Measurements from ENCODE around the gene COL4A2.

DNA sequence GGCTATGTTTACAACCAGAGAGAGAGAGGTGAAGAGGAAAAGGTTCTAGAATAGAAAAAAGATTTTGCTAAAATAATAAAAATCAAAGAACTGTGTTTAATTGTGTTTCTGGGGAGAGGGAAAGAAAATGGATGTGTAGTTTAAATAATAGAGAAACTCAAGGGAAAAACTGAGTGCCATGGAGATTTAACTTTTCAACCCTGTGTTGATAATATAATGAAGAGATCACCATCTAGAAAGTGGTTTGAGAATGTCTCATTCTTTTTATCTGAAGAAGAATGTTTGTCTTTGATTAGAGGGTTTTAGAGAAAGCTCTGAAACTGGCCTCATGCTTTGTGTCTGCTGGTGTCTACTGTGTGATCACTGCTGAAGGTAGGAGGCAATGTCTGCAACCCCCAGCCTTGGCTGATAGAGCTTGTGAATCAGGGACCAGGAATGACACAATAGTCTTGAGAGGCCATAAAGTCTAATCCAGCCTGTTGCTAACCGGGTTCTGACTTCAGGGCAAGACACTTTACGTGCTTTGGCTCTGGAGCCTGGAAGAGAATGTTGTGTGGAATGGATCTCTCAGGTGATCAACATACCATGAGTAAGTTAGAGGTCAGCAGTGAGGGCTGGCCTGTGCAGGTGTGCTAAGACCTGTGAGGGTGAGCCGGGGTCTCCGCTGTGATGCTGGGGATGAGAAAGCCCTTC, 5.4 kb downstream of the COL4A2 start:
- TF ChIP-seq, protein P1, sequence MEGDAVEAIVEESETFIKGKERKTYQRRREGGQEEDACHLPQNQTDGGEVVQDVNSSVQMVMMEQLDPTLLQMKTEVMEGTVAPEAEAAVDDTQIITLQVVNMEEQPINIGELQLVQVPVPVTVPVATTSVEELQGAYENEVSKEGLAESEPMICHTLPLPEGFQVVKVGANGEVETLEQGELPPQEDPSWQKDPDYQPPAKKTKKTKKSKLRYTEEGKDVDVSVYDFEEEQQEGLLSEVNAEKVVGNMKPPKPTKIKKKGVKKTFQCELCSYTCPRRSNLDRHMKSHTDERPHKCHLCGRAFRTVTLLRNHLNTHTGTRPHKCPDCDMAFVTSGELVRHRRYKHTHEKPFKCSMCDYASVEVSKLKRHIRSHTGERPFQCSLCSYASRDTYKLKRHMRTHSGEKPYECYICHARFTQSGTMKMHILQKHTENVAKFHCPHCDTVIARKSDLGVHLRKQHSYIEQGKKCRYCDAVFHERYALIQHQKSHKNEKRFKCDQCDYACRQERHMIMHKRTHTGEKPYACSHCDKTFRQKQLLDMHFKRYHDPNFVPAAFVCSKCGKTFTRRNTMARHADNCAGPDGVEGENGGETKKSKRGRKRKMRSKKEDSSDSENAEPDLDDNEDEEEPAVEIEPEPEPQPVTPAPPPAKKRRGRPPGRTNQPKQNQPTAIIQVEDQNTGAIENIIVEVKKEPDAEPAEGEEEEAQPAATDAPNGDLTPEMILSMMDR (IDR thresholded peaks at IDR 0.05) = no peak
- no peak for TF ChIP-seq POLR2A (IDR thresholded peaks at IDR 0.05)
